GM13977 (cell line): ENCODE results near the gene UPK2.
A peak's percentile ranks its signal among the peaks of the same experiment; 100 is the strongest.

ENCODE experiments used
- DNase-seq: peaks from one replicate; pipeline ENCODE4 v3.0.0; 2012; ENCODE audit warnings: low spot score
- CTCF ChIP-seq: IDR thresholded peaks from 2 replicates; pipeline ENCODE4 v1.5.1; 2012; ENCODE audit warnings: mild to moderate bottlenecking, control low read depth; ENCODE audit not compliant: insufficient read depth; ENCODE audit errors: extremely low read depth, missing control alignments
- in situ Hi-C: fragments of 300-500 bp; cut with MboI; formaldehyde crosslinking; loops from one replicate; pipeline ENCODE4 v1.12.0; 2022; ENCODE audit warnings: low sequenced_read_pairs, low pct_unique_long_range_greater_than_20kb, mixed read lengths, inconsistent platforms; ENCODE audit not compliant: unreplicated experiment

Gene UPK2

GRCh38 chr11:118929501-118930093, 26.5 kb upstream of the UPK2 start:
- peak; percentile 64 for DNase-seq
- TF ChIP-seq CTCF: no peak
- in situ Hi-C loops: loop anchor here (25.0 kb wide), 1 partner anchor 242 kb away; the partner anchor contains the start of gene TREH

- peak; percentile 75 for TF ChIP-seq CTCF
- in situ Hi-C loops: loop anchor here (25.0 kb wide), 1 partner anchor 243 kb away; the partner anchor contains the start of gene TREH
- DNase-seq: peak; percentile 79
These were observed 25.9 kb upstream of the UPK2 start for GRCh38 chr11:118930094-118930712.

- DNase-seq: no peak
- no peak for TF ChIP-seq CTCF
- in situ Hi-C loops: loop anchor here (25.0 kb wide), 1 partner anchor 244 kb away; the partner anchor contains the start of gene TREH
These were observed 24.5 kb upstream of the UPK2 start for GRCh38 chr11:118931571-118931970.

GRCh38 chr11:118933486-118933885, 22.6 kb upstream of the UPK2 start:
- in situ Hi-C loops: loop anchor here (25.0 kb wide), 1 partner anchor 246 kb away; the partner anchor contains the start of gene TREH
- no peak for TF ChIP-seq CTCF
- no peak for DNase-seq

- TF ChIP-seq CTCF: no peak
- in situ Hi-C loops: loop anchor here (25.0 kb wide), 1 partner anchor 248 kb away; the partner anchor contains the start of gene TREH
- DNase-seq: no peak
These were observed 20.7 kb upstream of the UPK2 start for GRCh38 chr11:118935376-118935775.

GRCh38 chr11:118938491-118939403, 17.4 kb upstream of the UPK2 start:
- in situ Hi-C loops: loop anchor here (25.0 kb wide), 1 partner anchor 251 kb away; the partner anchor contains the start of gene TREH
- TF ChIP-seq CTCF: no peak
- DNase-seq: no peak
